HepG2 (cell line): ENCODE data around the gene AGR2. TPM values are rescaled to one million over a fixed set of nuclear protein-coding genes. Genes with fewer than 3 reads are reported as not detected.

Source experiments
- ATAC-seq: fragments of 200-7000 bp; cut with Tn5 transposase; 3 replicates; pipeline ENCODE4 v1.9.1; 2020; ENCODE audit warnings: mild to moderate bottlenecking, moderate library complexity
- BruUV-seq: library from RNA; stranded (reverse); fragments of 400-500 nt; replicated peaks from 2 replicates; lab custom pipeline; 2021; lab: Mats Ljungman, UMichigan
- CTCF ChIA-PET: fragments of 300-600 bp; formaldehyde crosslinking; extraction: SDS; loops from one replicate; lab custom pipeline; 2021; ENCODE audit warnings: low total read pairs, inconsistent platforms, low intra/inter-chr PET ratio; lab: Yijun Ruan, JAX
- POLR2A ChIA-PET: fragments of 350-600 bp; sonication (Branson Sonifier 250); formaldehyde crosslinking; loops from one replicate; lab custom pipeline; 2020; ENCODE audit warnings: antibody characterized with exemption, inconsistent platforms; lab: Yijun Ruan, JAX
- DNase-seq: peaks from one replicate; pipeline ENCODE4 v3.0.0-alpha.2; 2015; ENCODE audit warnings: low spot score
- FAIRE-seq: peaks from 3 replicates; lab custom pipeline; 2011; peaks lifted over from hg19 to GRCh38; lab: Jason Lieb, UNC
- H2AFZ ChIP-seq: one replicate; pipeline ENCODE4 v1.6.1; 2011; ENCODE audit warnings: low read length, inconsistent platforms
- H3K27ac ChIP-seq: fragments of 300-600 bp; 3 replicates; pipeline ENCODE4 v1.8.0; 2011; ENCODE audit warnings: mixed run types, mild to moderate bottlenecking, mixed read lengths, low read length, inconsistent platforms; ENCODE audit not compliant: insufficient read depth; ENCODE audit errors: extremely low read length
- H3K27me3 ChIP-seq, 2 experiments: fragments of 200-600 bp in 1 of 2; 2 replicates in 1 of 2; 3 replicates in 1 of 2; pipeline versions ENCODE4 v1.6.0 to v1.8.0; 2011; ENCODE audit warnings: low read length in 2 of 2, mild to moderate bottlenecking in 2 of 2, moderate library complexity in 2 of 2, inconsistent platforms in 1 of 2; ENCODE audit not compliant: insufficient read depth in 2 of 2, control insufficient read depth in 1 of 2
- H3K36me3 ChIP-seq, 2 experiments: fragments of 200-600 bp in 1 of 2; replicated peaks in 1 of 2; 2 replicates in 1 of 2; 3 replicates in 1 of 2; pipeline versions ENCODE4 v1.5.1 to v1.8.0; 2011; ENCODE audit warnings: low read length in 2 of 2, inconsistent platforms in 1 of 2; ENCODE audit not compliant: insufficient read depth in 2 of 2, control insufficient read depth in 1 of 2
- H3K4me1 ChIP-seq: 2 replicates; pipeline ENCODE4 v1.5.1; 2012; ENCODE audit warnings: low read length, inconsistent platforms; ENCODE audit not compliant: insufficient read depth
- H3K4me2 ChIP-seq: 2 replicates; pipeline ENCODE4 v1.6.0; 2011; ENCODE audit warnings: low read depth, low read length, inconsistent platforms
- H3K4me3 ChIP-seq, 3 experiments: fragments of 200-600 bp in 1 of 3; sonication (generic), shearing (Covaris generic) in 1 of 3; replicated peaks in 1 of 3; 2 replicates each; pipeline ENCODE4 v1.5.1; 2011 to 2016; ENCODE audit warnings: low read length in 3 of 3, inconsistent platforms in 2 of 3, low read depth in 2 of 3, mild to moderate bottlenecking in 2 of 3, control low read depth in 1 of 3, mixed read lengths in 1 of 3; ENCODE audit not compliant: insufficient read depth in 1 of 3
- H3K79me2 ChIP-seq: one replicate; pipeline ENCODE4 v1.6.1; 2011; ENCODE audit warnings: low read length, inconsistent platforms; ENCODE audit not compliant: insufficient read depth
- H3K9ac ChIP-seq: 2 replicates; pipeline ENCODE4 v1.6.0; 2011; ENCODE audit warnings: mild to moderate bottlenecking, low read depth, low read length, inconsistent platforms; ENCODE audit not compliant: insufficient read depth
- H3K9me3 ChIP-seq: 2 replicates; pipeline ENCODE4 v1.5.1; 2012; ENCODE audit warnings: mild to moderate bottlenecking, low read length
- H4K20me1 ChIP-seq: 2 replicates; pipeline ENCODE4 v1.6.0; 2011; ENCODE audit warnings: inconsistent platforms, mild to moderate bottlenecking, low read length, moderate library complexity; ENCODE audit not compliant: insufficient read depth
- ARID3A ChIP-seq: IDR thresholded peaks from 2 replicates; pipeline ENCODE4 v1.6.1; 2012; ENCODE audit warnings: low read depth, low read length, improper control_type of control experiment
- CTCF ChIP-seq: sonication (generic); formaldehyde crosslinking; IDR thresholded peaks from 2 replicates; pipeline ENCODE4 v1.5.0; 2020; ENCODE audit warnings: mild to moderate bottlenecking, missing genetic modification reagents, moderate library complexity
- GLMP ChIP-seq: sonication (generic); formaldehyde crosslinking; IDR thresholded peaks from 2 replicates; pipeline ENCODE4 v1.9.0; 2021; ENCODE audit warnings: missing genetic modification reagents, mild to moderate bottlenecking, borderline replicate concordance
- MAFF ChIP-seq: IDR thresholded peaks from 2 replicates; pipeline ENCODE4 v1.6.1; 2011; ENCODE audit warnings: low read depth, low read length, improper control_type of control experiment
- MAFK ChIP-seq, 2 experiments: IDR thresholded peaks in 1 of 2; conservative IDR thresholded peaks in 1 of 2; 2 replicates each; pipeline ENCODE4 v1.6.1; 2011; ENCODE audit warnings: improper control_type of control experiment in 2 of 2, low read length in 2 of 2
- NFKBIZ ChIP-seq: IDR thresholded peaks from 2 replicates; pipeline ENCODE4 v1.6.1; 2018; ENCODE audit warnings: missing genetic modification reagents, missing compliant biosample characterization
- SMC3 ChIP-seq: IDR thresholded peaks from 2 replicates; pipeline ENCODE4 v1.6.1; 2011; ENCODE audit warnings: low read length, improper control_type of control experiment
- SNAPC5 ChIP-seq: sonication (generic); formaldehyde crosslinking; IDR thresholded peaks from 2 replicates; pipeline ENCODE4 v1.8.1; 2023; ENCODE audit warnings: mild to moderate bottlenecking, missing genetic modification reagents, borderline replicate concordance
- STAG1 ChIP-seq: sonication (generic); formaldehyde crosslinking; IDR thresholded peaks from 2 replicates; pipeline ENCODE4 v1.4.0; 2020; ENCODE audit warnings: missing genetic modification reagents
- TOPORS ChIP-seq: sonication (generic); formaldehyde crosslinking; IDR thresholded peaks from 2 replicates; pipeline ENCODE4 v1.8.0; 2023; ENCODE audit warnings: mild to moderate bottlenecking, missing genetic modification reagents
- WGBS: methylation state at CpG from one replicate; pipeline ENCODE4 v1.1.6; 2017; ENCODE audit warnings: low lambda C conversion rate; 5-methylcytosine and 5-hydroxymethylcytosine counted together
- in situ Hi-C: cut with HindIII; loops from 2 replicates; pipeline ENCODE4 v1.10.0; 2017; ENCODE audit warnings: low pct_unique_long_range_greater_than_20kb; ENCODE audit not compliant: extremely low pct_ligation_motif_present
- intact Hi-C: fragments of 100-400 bp; cut with micrococcal nuclease; formaldehyde crosslinking; loops from one replicate; pipeline ENCODE4 v1.10.0; 2022; ENCODE audit not compliant: unreplicated experiment
- polyA plus RNA-seq, 8 experiments: library from polyadenylated mRNA; depleted of rRNA in 3 of 8; stranded (reverse) in 7 of 8; unstranded in 1 of 8; fragments of >200 nt; fragmentation: Illumina TruSeq in 4 of 8; extraction: Trizol in 4 of 8; gene quantifications; 2 replicates each; pipeline versions ENCODE4 v1.2.1 to v1.2.3, GENCODE V29; 2011 to 2016; ENCODE audit warnings: low read depth in 4 of 8, missing spikeins in 1 of 8, mixed read lengths in 1 of 8; ENCODE audit not compliant: insufficient read depth in 1 of 8
- total RNA-seq, 5 experiments: library from RNA; depleted of rRNA; stranded (reverse); fragments of >200 nt; fragmentation: Illumina TruSeq; extraction: Trizol; gene quantifications; 2 replicates each; pipeline ENCODE4 v1.2.3, GENCODE V29; 2016; ENCODE audit warnings: low read depth in 1 of 5
- TF ChIP-seq, protein P1 (sequence below): sonication (generic); formaldehyde crosslinking; IDR thresholded peaks from 2 replicates; pipeline ENCODE4 v1.5.1; 2020; ENCODE audit warnings: missing genetic modification reagents, mild to moderate bottlenecking, borderline replicate concordance

The AGR2 gene
- total and polyA plus RNA-seq, 2 of the 13 experiments (the other 11 are each of a cell fraction or from before 2014, with no cell fraction given), result 1.7 to 2.9 TPM

GRCh38 chr7:16801579-16801978 is 3.2 kb downstream of the AGR2 start:
- POLR2A ChIA-PET, result interaction anchor here (1.0 kb wide), 1 partner anchor 497 kb away, joined by 4 read pairs; the partner anchor contains the start of gene AHR
- Histone ChIP-seq H3K4me1 (peaks cover 23% of the 10 kb centered on the region), H2AFZ (no peak overlapping the region), H3K27me3 (no peaks in the 10 kb centered on the region), H3K36me3 (no peaks in the 10 kb centered on the region), H3K4me2 (no peak overlapping the region), H3K27ac (no peak overlapping the region), H3K79me2 (no peaks in the 10 kb centered on the region), H3K9me3 (no peaks in the 10 kb centered on the region), H3K4me3 (no peak overlapping the region), H4K20me1 (no peaks in the 10 kb centered on the region), H3K9ac (no peak overlapping the region)
- 42% methylated on average over 4 of the region's 4 CpGs for WGBS
- ATAC-seq (no peak), DNase-seq (no peak), FAIRE-seq (no peak)
- intact Hi-C loops (loop anchor here (2.0 kb wide), 1 partner anchor 117 kb away; no protein-coding TSS in a partner anchor), in situ Hi-C loops (loop anchor here (5.0 kb wide), 1 partner anchor 116 kb away; no protein-coding TSS in a partner anchor)
- CTCF ChIA-PET, result interaction anchor here (3.0 kb wide), 1 partner anchor 116 kb away, joined by 15 read pairs; no protein-coding TSS in a partner anchor
- no TSS peak for BruUV-seq
- TF ChIP-seq MAFF (peak; percentile 60; the same call in 1 of the 2 replicates), MAFK (conservative IDR thresholded peaks at IDR 0.05 in 1 of 2, IDR thresholded peaks at IDR 0.05 in 1 of 2; ENCODE audit: low read length in 2 of 2) (peak; percentile 52 to 82), TOPORS (no peak), NFKBIZ (CRISPR knock-in tag) (no peak)

- no peak overlapping the region for H3K27ac ChIP-seq
- H3K27me3 ChIP-seq, result no peaks in the 10 kb centered on the region
- intact Hi-C loops, result loop anchor here (2.0 kb wide), 1 partner anchor 118 kb away; no protein-coding TSS in a partner anchor
- ChIA-PET CTCF (interaction anchor here (3.0 kb wide), 1 partner anchor 117 kb away, joined by 15 read pairs; no protein-coding TSS in a partner anchor), POLR2A (no interaction called here)
- H2AFZ ChIP-seq, result no peak overlapping the region
- no peak overlapping the region for H3K9ac ChIP-seq
- TF ChIP-seq ARID3A, result peak; percentile 38; the same call in 1 of the 2 replicates
- peak; percentile 43 for TF ChIP-seq CTCF (CRISPR knock-in tag)
- TF ChIP-seq STAG1 (CRISPR knock-in tag), result peak; percentile 51
- no peak for TF ChIP-seq GLMP
- 0 out of 2 replicates have a peak, but pooled peaks have one; percentile 2 for TF ChIP-seq SMC3
- TF ChIP-seq SNAPC5, result no peak
- TF ChIP-seq, protein P1, sequence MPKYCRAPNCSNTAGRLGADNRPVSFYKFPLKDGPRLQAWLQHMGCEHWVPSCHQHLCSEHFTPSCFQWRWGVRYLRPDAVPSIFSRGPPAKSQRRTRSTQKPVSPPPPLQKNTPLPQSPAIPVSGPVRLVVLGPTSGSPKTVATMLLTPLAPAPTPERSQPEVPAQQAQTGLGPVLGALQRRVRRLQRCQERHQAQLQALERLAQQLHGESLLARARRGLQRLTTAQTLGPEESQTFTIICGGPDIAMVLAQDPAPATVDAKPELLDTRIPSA (CRISPR knock-in tag), result no peak
- no peak overlapping the region for H3K4me2 ChIP-seq
- in situ Hi-C loops, result loop anchor here (5.0 kb wide), 1 partner anchor 116 kb away; no protein-coding TSS in a partner anchor
- ATAC-seq (peak; percentile 59), FAIRE-seq (peak; percentile 44), DNase-seq (peak; percentile 27)
- no peak overlapping the region for H3K4me3 ChIP-seq
- H3K9me3 ChIP-seq, result no peaks in the 10 kb centered on the region
- no peaks in the 10 kb centered on the region for H3K79me2 ChIP-seq
- H3K4me1 ChIP-seq, result peaks cover 23% of the 10 kb centered on the region
- no peaks in the 10 kb centered on the region for H3K36me3 ChIP-seq
- BruUV-seq, result no TSS peak
- no peaks in the 10 kb centered on the region for H4K20me1 ChIP-seq
Measured at GRCh38 chr7:16801111-16801542, 3.7 kb downstream of the AGR2 start.
